HEK293T (cell line): ENCODE results near the gene PRR19.

Source experiments
- BHLHE40 ChIP-seq: fragments of 450-650 bp; IDR thresholded peaks from 2 replicates; pipeline ENCODE4 v1.6.1; 2016; ENCODE audit warnings: mild to moderate bottlenecking, moderate library complexity, borderline replicate concordance
- CTBP1 ChIP-seq: fragments of 450-650 bp; IDR thresholded peaks from 2 replicates; pipeline ENCODE4 v1.6.1; 2016; ENCODE audit warnings: borderline replicate concordance
- FOXA1 ChIP-seq: fragments of 450-650 bp; IDR thresholded peaks from 2 replicates; pipeline ENCODE4 v1.6.1; 2016; ENCODE audit warnings: mild to moderate bottlenecking
- FOXK2 ChIP-seq: fragments of 450-650 bp; IDR thresholded peaks from 2 replicates; pipeline ENCODE4 v1.6.1; 2016; ENCODE audit warnings: mild to moderate bottlenecking
- FOXM1 ChIP-seq: fragments of 450-650 bp; IDR thresholded peaks from 2 replicates; pipeline ENCODE4 v1.6.1; 2017; ENCODE audit warnings: mild to moderate bottlenecking, borderline replicate concordance
- HDGF ChIP-seq: fragments of 450-650 bp; IDR thresholded peaks from 2 replicates; pipeline ENCODE4 v1.6.1; 2017; ENCODE audit warnings: antibody characterized with exemption, borderline replicate concordance
- L3MBTL2 ChIP-seq: fragments of 450-650 bp; conservative IDR thresholded peaks from 2 replicates; pipeline ENCODE4 v1.6.1; 2016; ENCODE audit warnings: mild to moderate bottlenecking
- NFRKB ChIP-seq: fragments of 450-650 bp; IDR thresholded peaks from 2 replicates; pipeline ENCODE4 v1.6.1; 2016; ENCODE audit warnings: mild to moderate bottlenecking, moderate library complexity
- SP1 ChIP-seq: fragments of 450-650 bp; IDR thresholded peaks from 2 replicates; pipeline ENCODE4 v1.6.1; 2017
- TARDBP ChIP-seq: fragments of 450-650 bp; IDR thresholded peaks from 2 replicates; pipeline ENCODE4 v1.6.1; 2016

GRCh38 chr19:42295831-42296525, 6.0 kb upstream of the PRR19 start:
- TF ChIP-seq FOXM1 (no peak), CTBP1 (no peak; the same call in 1 of the 2 replicates), HDGF (0 out of 2 replicates have a peak, but pooled peaks have one; percentile 66), TARDBP (no peak), NFRKB (no peak), SP1 (no peak), FOXA1 (no peak), BHLHE40 (no peak), L3MBTL2 (no peak), FOXK2 (no peak)
